Right kidney (tissue), 9 donors: ENCODE results near the gene SPDYC.

Experiments used
- DNase-seq: peaks from one replicate; pipeline ENCODE4 v3.0.0-alpha.2; 2016
- long read RNA-seq, 8 donors: transcript quantifications; one replicate each; lab custom pipeline, GENCODE V29; 2026

Gene SPDYC
- long read RNA-seq, donor 1, result 0 reads
- long read RNA-seq, donor 2, result 0 reads
- long read RNA-seq, donor 3, result 0 reads
- long read RNA-seq, donor 4, result 0 reads
- long read RNA-seq, donor 5, result 0 reads
- long read RNA-seq, donor 6, result 0 reads
- long read RNA-seq, donor 7, result 0 reads
- long read RNA-seq, donor 8, result 0 reads

DNA sequence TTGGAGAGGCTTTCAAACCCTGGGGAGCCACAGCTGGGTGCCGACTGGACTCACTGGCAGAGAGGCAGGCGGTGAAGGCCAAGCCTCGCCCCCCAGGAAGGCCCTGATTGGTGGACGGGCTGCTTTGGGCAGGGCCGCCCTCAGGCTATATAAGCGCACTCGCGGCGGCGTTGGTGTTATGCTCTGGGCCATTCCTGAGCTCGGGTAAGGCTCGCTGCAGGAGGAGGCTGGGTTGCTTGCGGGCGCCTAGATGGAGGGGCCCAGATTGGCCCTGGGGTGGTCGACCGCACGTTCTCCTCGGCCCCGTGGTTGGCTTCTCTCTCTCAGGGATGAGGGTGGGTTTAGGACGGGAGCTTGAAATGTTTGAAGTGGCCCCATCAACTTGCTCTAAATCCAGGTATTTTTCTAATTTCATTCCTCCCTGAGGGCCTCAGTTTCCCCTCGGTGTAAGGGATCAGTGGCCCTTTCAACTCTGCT is at the start of gene SPDYC:
SPDYC (plus strand) TSS at position 176 of the 477 bp plus-strand sequence. CDS start 1,125 bp downstream, outside the sequence.
- no peak for DNase-seq

GRCh38 chr11:65120831-65121230 is 49.2 kb upstream of the SPDYC start:
- DNase-seq, result no peak

- DNase-seq, result no peak
Measured at GRCh38 chr11:65121447-65121864, 48.6 kb upstream of the SPDYC start.

DNA sequence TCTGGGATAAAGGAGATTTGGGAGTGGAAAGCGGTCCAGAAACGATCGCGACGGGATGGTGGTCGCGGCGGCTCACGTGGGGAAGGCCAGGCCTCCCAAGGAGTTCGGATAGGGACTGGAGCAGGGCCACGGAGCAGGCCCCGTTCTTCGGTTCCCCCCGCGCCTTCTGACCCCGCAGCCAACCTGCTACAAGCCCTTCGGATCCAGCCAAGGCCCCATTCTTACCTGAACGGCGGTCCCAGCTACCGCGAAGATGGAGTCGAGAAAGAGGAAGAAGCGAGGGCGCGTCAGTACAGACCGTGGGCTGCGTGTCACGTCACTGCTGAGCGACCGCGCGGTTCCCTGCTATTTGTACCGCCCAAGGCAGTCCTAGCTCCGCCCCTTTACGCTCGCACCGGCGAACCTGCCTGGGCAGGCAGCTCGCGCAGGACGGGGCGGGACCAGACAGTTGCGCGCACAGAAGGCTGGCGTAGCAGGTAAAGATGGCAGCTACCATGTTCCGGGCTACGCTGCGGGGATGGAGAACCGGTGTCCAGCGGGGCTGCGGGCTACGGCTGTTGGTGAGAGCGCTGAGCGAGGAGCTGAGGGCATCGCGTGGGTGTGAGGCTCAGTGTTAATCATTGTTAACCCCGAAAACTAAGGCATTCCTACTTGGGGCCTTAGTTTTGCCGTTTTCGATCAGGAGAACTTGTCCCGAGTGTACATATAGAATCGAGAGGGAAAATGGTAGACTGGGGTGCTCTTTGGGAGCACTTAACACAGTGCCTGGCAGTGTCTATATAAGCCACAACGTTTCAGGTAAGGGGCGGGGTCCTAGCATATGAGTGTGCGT is 48.0 kb upstream of the SPDYC start, which contains the start of the genes FAU and MRPL49:
FAU (minus strand) TSS at position 270 of the 832 bp plus-strand sequence. CDS start 321 bp downstream, outside the sequence.
MRPL49 (plus strand) TSS at position 457 of the 832 bp plus-strand sequence; CDS start at position 483, 26 bp downstream.
- peak; percentile 88 for DNase-seq

GRCh38 chr11:65124480-65125196 is 45.4 kb upstream of the SPDYC start:
- DNase-seq, result no peak

DNA sequence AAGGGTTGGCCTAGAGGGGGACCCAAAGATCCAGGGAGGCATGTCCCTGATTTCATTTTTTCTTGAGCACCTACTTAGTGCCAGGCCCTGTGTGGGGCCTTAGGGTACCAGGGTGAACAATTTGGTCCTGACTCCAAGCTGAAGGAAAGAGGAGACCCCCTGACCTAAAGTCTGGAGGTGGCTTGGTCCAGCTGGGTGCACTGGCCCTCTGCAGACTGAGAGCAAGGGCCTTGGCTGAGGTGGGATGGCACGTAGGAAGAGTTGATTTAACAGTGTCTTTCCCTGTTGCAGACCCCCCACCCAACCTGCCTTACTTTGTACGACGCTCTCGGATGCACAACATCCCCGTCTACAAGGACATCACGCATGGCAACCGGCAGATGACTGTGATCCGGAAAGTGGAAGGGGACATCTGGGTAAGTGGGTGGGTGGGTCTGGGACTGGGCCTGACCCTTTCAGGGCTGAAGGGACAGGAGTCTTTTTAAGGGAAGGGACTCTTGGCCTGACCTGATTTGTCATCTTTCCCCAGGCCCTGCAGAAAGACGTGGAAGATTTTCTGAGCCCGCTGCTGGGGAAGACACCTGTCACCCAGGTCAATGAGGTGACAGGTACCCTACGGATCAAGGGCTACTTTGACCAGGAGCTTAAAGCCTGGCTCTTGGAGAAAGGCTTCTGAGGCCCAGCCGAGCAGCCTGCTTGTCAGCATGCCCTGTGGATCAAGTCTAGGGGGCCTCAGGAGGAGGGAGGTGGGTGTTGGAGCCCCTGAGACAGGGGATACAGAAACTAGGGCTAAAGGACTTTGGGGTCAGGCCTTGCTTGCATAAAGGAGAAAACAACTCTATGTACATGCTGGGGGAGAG is 44.6 kb upstream of the SPDYC start:
- no peak for DNase-seq

DNA sequence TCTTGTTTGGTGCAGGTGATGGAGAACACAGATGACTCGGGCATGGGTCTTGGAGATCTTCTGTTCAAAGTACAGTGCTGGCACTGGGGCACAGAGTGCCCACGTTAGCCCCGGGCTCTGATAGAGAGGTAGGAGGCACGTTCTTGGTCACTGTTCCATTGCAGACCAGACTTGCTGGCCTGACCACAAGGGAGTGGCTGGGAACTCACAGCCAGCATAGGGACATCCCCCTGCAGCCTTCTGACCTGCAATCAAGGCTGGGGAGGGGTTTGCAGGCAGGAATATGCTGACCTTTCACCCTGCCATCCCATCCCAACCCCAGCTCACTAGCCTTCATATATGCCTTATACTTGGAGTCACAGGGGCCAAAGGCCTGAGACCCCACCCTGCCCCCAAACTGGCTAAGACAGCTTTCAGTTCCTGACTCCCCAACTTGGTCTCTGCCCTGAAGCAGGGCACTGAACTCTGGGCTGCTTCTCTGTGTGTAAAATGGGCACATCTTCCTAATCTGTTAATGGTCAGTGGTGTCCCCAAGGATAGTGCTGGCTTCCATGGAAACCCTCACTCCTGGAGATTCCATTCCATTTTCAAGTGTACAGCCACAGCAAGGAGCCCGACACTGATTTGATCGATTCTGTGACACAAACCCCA is 43.3 kb upstream of the SPDYC start:
- DNase-seq, result no peak

DNA sequence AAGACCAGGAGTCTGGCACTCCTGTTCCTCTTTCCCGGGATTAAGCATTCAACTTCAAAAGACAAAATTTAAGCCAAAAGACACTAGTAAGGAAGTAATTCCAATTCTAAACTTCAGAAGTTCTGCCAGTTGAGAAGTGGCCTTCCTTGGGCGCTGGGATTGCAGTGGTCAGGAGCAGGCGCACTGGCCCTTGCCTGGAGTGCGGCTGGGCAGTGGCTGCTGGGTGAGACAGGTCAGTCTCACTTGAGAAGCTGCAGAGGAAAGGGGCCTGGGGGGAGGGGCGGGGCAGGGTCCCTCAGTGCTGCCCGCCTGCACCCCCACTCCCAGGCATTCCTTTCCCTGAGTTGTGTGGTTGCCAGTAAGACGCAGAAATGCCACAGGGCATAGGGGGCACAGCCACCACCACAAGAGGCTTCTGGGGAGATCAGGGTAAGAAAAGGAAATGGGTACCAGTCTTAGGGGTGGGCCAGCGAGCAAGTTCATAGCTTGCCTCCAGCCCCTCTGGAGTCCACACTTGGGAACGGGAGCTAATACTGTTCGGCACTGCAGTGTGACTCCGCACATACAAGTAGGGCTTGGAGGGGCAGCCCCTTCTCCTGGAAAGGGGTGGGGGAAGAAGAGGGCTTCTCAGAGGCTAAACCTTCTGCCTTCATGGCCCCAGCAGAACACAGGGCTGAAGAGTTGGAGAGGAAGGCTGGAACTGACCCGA is 42.4 kb upstream of the SPDYC start:
- no peak for DNase-seq

- no peak for DNase-seq
Measured at GRCh38 chr11:65128182-65129145, 41.6 kb upstream of the SPDYC start.

DNA sequence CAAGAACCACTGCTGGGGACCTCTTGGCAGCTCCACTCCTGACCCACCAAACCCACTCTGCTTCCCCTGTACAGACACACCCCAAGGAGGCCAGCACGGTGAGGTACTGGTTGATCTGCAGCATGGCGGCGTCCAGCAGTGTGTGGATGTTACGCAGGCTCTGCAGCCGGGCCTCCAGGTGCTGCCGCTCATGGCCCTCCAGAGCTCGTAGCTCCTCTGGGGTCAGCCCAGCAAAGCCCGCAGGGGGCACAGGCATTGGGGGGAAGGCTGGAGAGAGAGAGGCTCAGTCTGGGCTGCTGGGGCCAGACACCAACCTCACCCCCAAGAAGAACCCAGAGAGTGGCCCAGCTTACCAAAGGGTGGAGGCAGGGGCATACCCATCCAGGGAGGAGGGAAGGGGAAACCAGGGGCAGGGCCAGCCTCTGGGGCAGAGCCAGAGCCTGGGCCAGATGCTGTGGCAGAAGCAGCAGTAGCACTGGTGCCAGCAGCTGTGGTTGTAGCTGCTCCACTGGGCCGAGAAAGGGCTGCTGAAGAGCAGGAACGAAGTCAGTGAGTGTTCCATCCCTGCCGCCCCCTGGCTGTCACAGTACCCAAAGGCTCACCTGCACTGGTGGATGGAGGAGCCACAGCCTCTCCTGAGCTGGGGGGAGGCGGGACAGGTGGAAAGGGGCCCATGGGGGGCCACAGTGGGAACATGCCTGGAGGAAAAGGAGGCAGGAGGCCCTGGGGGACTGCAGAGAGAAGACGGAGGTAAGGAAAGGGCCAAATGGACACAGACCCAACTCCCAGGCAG is 40.2 kb upstream of the SPDYC start:
- no peak for DNase-seq

GRCh38 chr11:65130631-65131416 is 39.2 kb upstream of the SPDYC start:
- no peak for DNase-seq

GRCh38 chr11:65131417-65131776 is 38.6 kb upstream of the SPDYC start:
- no peak for DNase-seq

DNA sequence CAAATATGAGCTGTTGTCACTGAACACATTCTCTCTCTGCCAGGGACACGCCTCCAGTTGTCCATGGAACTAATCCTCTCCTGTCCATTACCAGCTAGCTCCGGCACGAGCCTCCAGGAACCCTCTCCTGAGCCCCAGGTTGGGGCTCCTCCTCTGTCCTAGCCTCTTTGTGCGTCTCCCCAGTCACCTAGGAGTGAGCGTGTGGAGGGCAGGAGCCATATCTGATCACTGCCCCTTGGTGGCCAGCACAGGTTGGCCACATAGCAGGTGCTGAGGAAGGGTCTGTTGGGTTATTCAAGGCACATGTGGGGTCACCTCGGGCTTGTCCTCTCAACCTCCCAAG is 38.2 kb upstream of the SPDYC start:
- no peak for DNase-seq

DNA sequence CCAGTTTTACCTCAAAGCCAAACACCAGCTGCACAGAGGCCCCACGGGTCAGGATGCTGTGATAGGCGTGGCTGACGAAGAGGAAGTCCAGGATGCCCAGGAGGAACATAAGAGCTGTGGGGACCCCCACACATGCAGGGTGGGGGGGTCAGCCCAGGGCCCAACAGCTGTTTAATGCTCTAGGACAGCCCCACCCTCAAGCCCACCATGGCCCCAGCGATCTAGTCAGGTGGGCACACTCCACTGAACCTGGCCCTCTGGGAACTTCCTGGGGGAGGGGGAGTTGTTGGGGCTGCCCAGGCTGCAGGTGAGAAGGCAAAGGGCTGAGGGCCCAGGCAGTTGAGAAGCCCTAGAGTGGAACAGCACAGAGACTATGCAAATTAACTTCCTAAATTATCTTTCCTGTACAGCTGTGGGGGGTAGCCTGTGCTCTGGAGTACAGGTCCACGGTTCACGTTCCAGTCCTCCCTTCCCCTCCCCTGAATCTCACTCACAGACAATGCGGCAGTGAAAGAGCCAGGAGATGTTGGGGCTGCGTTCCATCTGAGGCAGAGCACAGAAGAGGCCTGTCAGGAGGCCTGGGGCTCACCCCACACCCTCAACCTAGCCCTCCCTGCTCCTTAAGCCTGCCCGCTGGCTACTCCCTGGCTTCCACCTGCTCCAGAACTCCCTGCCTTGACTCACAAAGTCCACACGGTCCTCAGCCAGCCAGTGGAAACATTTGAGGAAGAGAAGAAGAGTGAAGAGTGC is 37.6 kb upstream of the SPDYC start:
- no peak for DNase-seq

GRCh38 chr11:65132988-65133700 is 36.9 kb upstream of the SPDYC start:
- no peak for DNase-seq

- DNase-seq, result no peak
Measured at GRCh38 chr11:65133724-65134123, 36.3 kb upstream of the SPDYC start.
